Activated T-cell treated with anti-CD3 and anti-CD28 coated beads, Interleukin-2, amount 50 U/mL, for 24 hours (primary cell): ENCODE measurements around the gene GRM1.

Experiments
- DNase-seq: peaks from one replicate; pipeline ENCODE4 v3.0.0-alpha.2; 2020
- H3K27ac Mint-ChIP-seq: 2 replicates; pipeline ENCODE4 v1.8.0; 2020; ENCODE audit warnings: mild to moderate bottlenecking, mixed read lengths
- H3K27me3 Mint-ChIP-seq: 2 replicates; pipeline ENCODE4 v1.8.0; 2020; ENCODE audit warnings: mixed read lengths
- H3K36me3 Mint-ChIP-seq: 2 replicates; pipeline ENCODE4 v1.8.0; 2020; ENCODE audit warnings: low read depth, mixed read lengths
- H3K4me1 Mint-ChIP-seq: 2 replicates; pipeline ENCODE4 v1.8.0; 2020; ENCODE audit warnings: low read depth, mixed read lengths
- H3K4me3 Mint-ChIP-seq: 2 replicates; pipeline ENCODE4 v1.8.0; 2020; ENCODE audit warnings: mild to moderate bottlenecking, moderate library complexity, mixed read lengths
- H3K9me3 Mint-ChIP-seq: 2 replicates; pipeline ENCODE4 v1.8.0; 2020; ENCODE audit warnings: mixed read lengths

Gene GRM1

DNA sequence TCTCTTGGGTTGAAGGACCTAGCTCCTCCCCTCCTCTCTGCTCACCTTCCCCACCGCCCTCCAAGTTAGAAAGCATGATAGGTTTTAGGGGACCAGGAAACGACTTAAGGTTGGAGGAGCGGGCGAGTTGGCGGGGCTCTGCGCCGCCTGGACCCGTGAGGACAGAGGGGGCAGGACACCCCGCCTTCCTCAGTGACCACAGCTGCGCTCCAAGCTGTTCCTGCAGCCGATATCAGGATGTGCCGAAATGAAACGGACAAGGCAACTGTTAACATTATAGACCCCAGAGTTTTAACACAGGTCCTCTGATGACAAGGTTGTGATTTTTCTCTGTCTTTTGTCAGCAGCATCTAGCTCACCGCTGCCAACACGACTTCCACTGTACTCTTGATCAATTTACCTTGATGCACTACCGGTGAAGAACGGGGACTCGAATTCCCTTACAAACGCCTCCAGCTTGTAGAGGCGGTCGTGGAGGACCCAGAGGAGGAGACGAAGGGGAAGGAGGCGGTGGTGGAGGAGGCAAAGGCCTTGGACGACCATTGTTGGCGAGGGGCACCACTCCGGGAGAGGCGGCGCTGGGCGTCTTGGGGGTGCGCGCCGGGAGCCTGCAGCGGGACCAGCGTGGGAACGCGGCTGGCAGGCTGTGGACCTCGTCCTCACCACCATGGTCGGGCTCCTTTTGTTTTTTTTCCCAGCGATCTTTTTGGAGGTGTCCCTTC, at the start of gene GRM1:
Gene GRM1, plus strand, starts transcription at position 212 of the 722 bp plus-strand sequence. Its CDS starts 456 bp downstream, at position 668.
- Mint-ChIP-seq H3K27me3 (peaks cover 71% of the 10 kb centered on the region), H3K9me3 (peaks cover 2% of the 10 kb centered on the region), H3K36me3 (no peaks in the 10 kb centered on the region), H3K4me1 (peaks cover 6% of the 10 kb centered on the region), H3K27ac (no peak within 1 kb of the TSS), H3K4me3 (no peak within 1 kb of the TSS)
- DNase-seq, result no peak

DNA sequence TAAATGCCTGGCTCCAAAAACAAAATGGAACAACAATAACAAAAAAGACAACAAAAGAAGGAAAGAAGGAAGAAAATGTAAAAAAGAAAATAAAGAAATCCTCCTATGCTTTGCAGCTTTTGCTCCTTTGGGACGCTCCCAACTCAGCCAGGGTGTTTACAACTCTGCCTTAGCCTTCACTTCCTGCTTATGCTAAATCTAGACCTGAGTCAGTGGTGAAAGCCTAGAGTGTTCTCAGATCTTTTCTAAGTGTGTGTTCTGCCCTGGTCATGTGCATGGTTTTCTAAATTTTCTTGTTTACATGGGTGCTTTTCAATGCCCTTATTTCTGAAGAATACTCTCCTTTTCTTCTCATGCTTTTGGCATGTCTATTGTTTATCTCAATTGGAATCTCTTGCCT, 19.5 kb upstream of the GRM1 start:
- Mint-ChIP-seq H3K27me3 (no peaks in the 10 kb centered on the region), H3K4me1 (no peaks in the 10 kb centered on the region), H3K9me3 (peaks cover 16% of the 10 kb centered on the region), H3K27ac (no peak overlapping the region), H3K36me3 (no peaks in the 10 kb centered on the region), H3K4me3 (no peak overlapping the region)
- DNase-seq, result no peak

DNA sequence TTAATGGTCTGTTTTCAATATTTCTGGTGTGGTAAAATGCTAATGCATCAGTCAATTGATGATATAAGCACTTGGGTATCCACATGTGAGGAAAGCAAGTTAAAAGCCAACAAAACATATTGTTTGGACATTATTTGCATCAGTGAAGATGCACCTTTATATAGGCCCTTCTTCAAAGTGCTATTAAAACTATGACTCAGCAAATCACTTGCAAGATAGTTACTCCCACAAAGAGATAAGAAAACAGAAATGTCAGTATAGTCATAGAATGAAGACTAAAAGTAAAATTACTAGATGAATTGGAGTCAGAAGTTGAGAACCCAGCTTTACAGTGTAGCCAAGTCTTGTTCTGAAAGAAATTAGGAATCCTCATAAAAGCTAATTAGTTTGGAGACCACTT, 14.6 kb upstream of the GRM1 start:
- Mint-ChIP-seq H3K36me3 (no peaks in the 10 kb centered on the region), H3K27me3 (peaks cover 6% of the 10 kb centered on the region), H3K4me1 (no peaks in the 10 kb centered on the region), H3K9me3 (peaks cover 14% of the 10 kb centered on the region), H3K4me3 (no peak overlapping the region), H3K27ac (no peak overlapping the region)
- no peak for DNase-seq

DNA sequence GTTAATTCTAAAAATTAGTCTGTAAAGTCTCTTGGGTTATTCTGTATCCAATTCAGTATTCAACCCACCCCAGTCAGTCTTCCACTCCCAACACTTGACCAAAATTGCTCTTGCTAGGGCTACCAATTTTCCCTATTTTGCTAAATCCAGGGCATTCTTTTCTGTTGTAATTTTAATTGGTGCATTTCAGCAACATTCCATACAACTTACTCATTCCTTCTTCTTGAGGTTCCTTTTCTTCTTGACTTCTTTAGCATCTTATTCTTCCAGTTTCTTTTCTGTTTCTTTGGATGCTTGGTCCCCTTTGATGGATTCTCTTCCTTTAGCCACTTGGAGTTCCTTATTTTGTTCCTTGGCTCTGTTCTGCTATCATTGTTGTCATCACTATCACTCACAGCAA, 11.2 kb upstream of the GRM1 start:
- Mint-ChIP-seq H3K4me3 (no peak overlapping the region), H3K9me3 (no peaks in the 10 kb centered on the region), H3K27me3 (peaks cover 17% of the 10 kb centered on the region), H3K4me1 (no peaks in the 10 kb centered on the region), H3K27ac (no peak overlapping the region), H3K36me3 (no peaks in the 10 kb centered on the region)
- no peak for DNase-seq

DNA sequence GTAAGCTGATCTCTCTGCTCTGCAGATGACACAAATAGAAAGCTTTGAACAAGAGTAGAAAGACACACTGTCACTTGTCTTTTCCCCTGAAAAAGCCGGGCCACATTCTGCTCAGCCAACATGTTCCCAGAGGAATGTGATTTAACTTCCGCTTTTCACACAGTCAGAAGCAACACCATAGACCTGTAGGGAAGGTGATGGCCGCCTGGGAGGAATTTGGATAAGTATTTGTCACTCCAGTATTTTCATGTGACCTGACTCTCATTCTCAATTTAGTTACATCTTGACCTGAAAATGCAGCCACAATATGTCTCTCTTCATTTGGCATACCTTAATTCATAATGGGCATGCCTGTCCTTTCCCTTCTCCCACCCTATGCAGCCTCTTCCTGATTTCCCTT, 2.0 kb upstream of the GRM1 start:
- no peaks in the 10 kb centered on the region for H3K36me3 Mint-ChIP-seq
- no peak overlapping the region for H3K4me3 Mint-ChIP-seq
- no peak for DNase-seq
- peaks cover 6% of the 10 kb centered on the region for H3K4me1 Mint-ChIP-seq
- H3K27ac Mint-ChIP-seq, result no peak overlapping the region
- H3K27me3 Mint-ChIP-seq, result peaks cover 70% of the 10 kb centered on the region
- peaks cover 2% of the 10 kb centered on the region for H3K9me3 Mint-ChIP-seq

DNA sequence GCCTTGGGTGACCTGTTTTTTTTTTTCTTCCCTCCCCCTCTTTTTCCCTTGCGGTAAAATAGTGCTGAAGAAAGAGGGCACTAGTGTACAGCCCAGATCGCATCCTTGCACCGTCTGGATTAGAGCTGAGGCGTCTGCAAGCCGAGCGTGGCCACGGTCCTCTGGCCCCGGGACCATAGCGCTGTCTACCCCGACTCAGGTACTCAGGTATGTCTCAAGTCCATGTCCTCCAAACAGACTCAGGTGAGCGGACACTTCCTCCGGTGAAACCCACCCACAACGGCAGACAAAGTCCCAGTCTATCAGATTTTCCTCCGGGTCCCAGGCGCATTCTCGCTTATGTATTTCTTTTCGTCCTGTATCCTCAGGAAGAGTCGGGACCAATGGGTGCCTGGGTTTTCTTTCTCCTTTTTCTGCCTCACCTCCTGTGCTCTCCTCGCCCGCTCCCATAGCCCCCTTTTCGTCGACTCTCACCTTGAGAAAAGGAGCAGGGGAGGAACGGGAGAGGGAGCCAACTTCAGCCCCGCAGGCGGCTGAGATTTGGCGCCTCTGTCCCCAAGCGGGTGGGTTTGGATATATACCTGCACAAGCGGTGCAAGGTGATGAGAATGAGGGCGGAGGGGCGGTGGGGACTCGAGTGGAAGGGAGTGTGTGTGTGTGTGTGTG, 1.1 kb upstream of the GRM1 start:
- no peak overlapping the region for H3K4me3 Mint-ChIP-seq

DNA sequence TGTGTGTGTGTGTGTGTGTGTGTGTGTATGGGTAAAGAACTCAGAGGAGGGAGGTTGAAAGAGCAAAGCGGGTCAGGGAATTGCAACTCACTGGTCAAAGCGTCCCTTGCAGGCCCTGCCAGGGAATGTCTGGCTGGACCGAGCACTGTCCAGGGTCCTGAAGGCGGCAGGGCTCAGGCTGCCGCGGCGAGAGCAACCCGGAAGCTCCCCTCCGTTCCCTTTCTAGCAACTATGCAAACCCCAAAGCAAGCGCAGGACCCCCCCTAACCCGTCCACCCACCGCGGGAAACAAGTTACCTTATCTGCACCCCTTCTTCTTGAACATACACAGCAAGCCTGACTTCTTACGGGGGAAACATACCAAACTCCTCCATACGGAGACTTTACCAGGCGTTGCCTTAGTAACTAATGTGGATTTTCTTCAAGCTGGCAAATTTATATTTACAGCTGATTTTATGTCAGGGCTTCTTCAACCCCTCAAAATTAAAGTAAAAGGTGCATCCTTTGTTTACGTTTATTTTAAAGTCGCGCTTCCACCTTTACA, 538 bp upstream of the GRM1 start:
- Mint-ChIP-seq H3K36me3 (no peaks in the 10 kb centered on the region), H3K4me3 (no peak overlapping the region), H3K27me3 (peaks cover 75% of the 10 kb centered on the region), H3K9me3 (peaks cover 2% of the 10 kb centered on the region), H3K27ac (no peak overlapping the region), H3K4me1 (peaks cover 6% of the 10 kb centered on the region)
- peak; percentile 47 for DNase-seq

More for the DNA sequence above, 1.1 kb upstream of the GRM1 start:
- Mint-ChIP-seq H3K4me1 (peaks cover 6% of the 10 kb centered on the region), H3K9me3 (peaks cover 2% of the 10 kb centered on the region), H3K36me3 (no peaks in the 10 kb centered on the region), H3K27ac (no peak overlapping the region), H3K27me3 (peaks cover 78% of the 10 kb centered on the region)
- DNase-seq, result no peak

DNA sequence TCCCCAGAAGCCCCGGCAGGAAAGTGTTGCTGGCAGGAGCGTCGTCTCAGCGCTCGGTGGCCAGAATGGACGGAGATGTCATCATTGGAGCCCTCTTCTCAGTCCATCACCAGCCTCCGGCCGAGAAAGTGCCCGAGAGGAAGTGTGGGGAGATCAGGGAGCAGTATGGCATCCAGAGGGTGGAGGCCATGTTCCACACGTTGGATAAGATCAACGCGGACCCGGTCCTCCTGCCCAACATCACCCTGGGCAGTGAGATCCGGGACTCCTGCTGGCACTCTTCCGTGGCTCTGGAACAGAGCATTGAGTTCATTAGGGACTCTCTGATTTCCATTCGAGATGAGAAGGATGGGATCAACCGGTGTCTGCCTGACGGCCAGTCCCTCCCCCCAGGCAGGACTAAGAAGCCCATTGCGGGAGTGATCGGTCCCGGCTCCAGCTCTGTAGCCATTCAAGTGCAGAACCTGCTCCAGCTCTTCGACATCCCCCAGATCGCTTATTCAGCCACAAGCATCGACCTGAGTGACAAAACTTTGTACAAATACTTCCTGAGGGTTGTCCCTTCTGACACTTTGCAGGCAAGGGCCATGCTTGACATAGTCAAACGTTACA, 817 bp downstream of the GRM1 start:
- Mint-ChIP-seq H3K27ac (no peak overlapping the region), H3K27me3 (peaks cover 70% of the 10 kb centered on the region), H3K9me3 (peaks cover 2% of the 10 kb centered on the region), H3K4me1 (peaks cover 6% of the 10 kb centered on the region), H3K4me3 (no peak overlapping the region), H3K36me3 (no peaks in the 10 kb centered on the region)
- DNase-seq, result no peak

DNA sequence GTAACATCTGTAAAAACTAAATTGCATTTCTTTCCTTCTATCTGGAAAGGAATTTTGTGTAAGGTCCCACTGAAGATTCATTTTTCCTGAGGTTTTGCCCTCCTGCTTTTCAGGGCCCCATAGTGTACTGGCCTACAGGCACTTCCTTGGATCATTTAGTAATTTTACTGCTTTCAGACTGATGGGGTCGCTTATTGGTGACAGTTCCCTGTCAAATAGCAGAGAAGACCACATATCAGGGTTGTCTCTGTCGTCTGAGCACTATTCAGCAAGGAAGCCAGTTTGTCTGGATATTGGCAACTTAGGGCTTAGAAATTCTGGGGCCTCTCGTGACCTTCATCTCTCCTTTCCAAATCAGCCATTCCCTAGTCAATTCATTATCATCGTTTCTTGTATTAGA, 3.5 kb downstream of the GRM1 start:
- no peak overlapping the region for H3K27ac Mint-ChIP-seq
- H3K36me3 Mint-ChIP-seq, result no peaks in the 10 kb centered on the region
- DNase-seq, result no peak
- peaks cover 6% of the 10 kb centered on the region for H3K4me1 Mint-ChIP-seq
- peaks cover 52% of the 10 kb centered on the region for H3K27me3 Mint-ChIP-seq
- peaks cover 2% of the 10 kb centered on the region for H3K9me3 Mint-ChIP-seq
- no peak overlapping the region for H3K4me3 Mint-ChIP-seq

DNA sequence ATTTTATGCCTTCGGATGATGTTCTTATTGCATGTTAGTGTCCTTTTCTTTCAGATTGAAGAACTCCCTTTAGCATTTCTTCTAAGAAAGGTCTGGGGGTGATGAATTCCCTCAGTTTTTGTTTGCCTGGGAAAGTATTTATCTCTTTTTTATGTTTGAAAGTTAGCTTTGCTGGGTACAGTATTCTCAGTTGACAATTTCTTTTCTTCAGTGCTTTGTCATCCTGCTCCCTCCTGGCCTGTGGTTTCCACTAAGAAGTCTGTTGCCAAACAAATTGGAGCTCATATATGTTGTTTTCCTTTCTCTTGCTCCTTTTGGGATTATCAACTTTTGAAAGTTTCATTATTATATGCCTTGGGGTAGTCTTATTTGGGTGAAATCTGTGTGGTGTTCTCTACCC, 11.5 kb downstream of the GRM1 start:
- H3K27me3 Mint-ChIP-seq, result no peaks in the 10 kb centered on the region
- no peaks in the 10 kb centered on the region for H3K4me1 Mint-ChIP-seq
- no peaks in the 10 kb centered on the region for H3K36me3 Mint-ChIP-seq
- no peak overlapping the region for H3K27ac Mint-ChIP-seq
- DNase-seq, result no peak
- no peak overlapping the region for H3K4me3 Mint-ChIP-seq
- H3K9me3 Mint-ChIP-seq, result peaks cover 21% of the 10 kb centered on the region

DNA sequence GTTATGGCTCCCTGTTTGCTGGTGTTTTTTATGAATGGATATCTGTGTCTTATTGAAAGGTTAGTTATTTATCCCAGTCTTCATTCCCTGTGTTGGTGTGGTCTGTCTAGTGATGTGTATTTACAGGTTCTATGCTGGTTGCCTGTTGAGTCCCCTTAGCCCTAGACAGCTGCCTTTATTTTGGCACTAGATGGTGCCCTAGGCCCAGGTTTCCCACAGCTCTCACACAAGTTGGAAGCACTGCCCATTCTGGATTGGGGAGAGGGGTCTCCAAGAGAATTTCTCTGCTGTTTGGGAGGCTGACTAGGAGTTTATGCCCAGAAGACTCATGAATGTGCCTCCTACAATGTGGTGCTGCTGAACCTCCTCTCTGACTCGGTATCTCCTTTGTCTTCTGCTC, 12.4 kb downstream of the GRM1 start:
- DNase-seq, result no peak
- Mint-ChIP-seq H3K27ac (no peak overlapping the region), H3K4me3 (no peak overlapping the region), H3K9me3 (peaks cover 21% of the 10 kb centered on the region), H3K27me3 (peaks cover 3% of the 10 kb centered on the region), H3K4me1 (no peaks in the 10 kb centered on the region), H3K36me3 (no peaks in the 10 kb centered on the region)

DNA sequence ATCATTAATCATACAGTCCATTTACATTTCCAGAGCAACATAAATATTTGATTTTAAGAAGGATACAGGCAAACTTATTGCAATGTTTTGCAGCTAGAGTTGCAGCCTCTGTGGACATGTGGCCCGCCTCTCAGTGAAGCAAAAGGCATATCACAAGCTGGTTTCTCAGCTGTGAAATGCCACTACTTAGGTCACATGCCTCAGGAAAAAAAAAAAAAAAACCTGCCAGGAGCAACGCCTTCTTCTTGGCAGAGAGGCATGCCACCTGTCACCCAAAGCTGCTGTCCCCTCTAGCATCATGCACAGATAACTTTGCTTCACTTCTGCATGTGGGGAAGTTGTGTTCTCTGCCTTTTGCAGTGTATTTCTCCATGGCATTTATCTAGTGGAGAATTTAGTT, 18.5 kb downstream of the GRM1 start:
- no peaks in the 10 kb centered on the region for H3K36me3 Mint-ChIP-seq
- no peak for DNase-seq
- H3K9me3 Mint-ChIP-seq, result no peaks in the 10 kb centered on the region
- H3K4me3 Mint-ChIP-seq, result no peak overlapping the region
- peaks cover 5% of the 10 kb centered on the region for H3K27me3 Mint-ChIP-seq
- no peak overlapping the region for H3K27ac Mint-ChIP-seq
- H3K4me1 Mint-ChIP-seq, result no peaks in the 10 kb centered on the region

DNA sequence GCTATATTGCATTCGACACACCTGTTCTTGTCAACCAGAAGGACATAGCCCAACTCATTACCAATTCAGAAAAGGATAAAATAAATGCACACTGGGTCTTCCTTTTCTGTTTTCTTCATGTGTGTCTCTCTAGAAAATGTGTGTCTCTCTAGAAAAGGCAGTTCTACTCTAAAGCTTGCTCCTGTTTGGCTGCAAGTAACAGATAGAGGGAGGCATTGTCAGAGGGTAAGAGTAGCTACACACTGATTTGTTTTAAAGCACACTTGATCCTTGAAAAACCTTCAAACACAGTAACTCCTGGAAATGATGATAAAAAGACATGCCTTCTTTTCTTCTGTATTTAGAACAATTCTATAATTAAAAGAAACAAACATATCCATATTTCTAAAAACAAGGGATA, 21.3 kb downstream of the GRM1 start:
- Mint-ChIP-seq H3K9me3 (no peaks in the 10 kb centered on the region), H3K27me3 (peaks cover 7% of the 10 kb centered on the region), H3K36me3 (no peaks in the 10 kb centered on the region), H3K4me1 (no peaks in the 10 kb centered on the region), H3K27ac (no peak overlapping the region), H3K4me3 (no peak overlapping the region)
- no peak for DNase-seq

DNA sequence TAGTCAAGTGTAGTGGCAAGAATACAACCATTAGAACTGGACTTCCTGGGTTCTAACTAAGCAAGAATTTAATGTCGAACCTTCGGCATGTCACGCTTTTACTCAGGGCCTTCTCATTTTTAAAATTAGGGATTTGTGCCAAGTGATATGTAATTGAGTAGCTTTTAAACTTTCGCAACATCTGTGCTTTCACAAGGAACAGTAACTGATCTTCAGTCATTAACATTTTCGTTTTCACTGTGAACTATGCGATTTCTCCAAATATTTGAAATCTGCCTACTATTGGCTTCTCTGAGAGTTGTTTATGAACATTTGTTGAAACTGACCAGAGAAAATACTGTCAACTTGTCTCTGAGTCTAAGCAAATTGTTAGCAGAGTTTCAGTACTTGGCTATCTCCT, 27.6 kb downstream of the GRM1 start:
- H3K27ac Mint-ChIP-seq, result no peak overlapping the region
- DNase-seq, result no peak
- no peaks in the 10 kb centered on the region for H3K4me1 Mint-ChIP-seq
- H3K36me3 Mint-ChIP-seq, result no peaks in the 10 kb centered on the region
- H3K9me3 Mint-ChIP-seq, result no peaks in the 10 kb centered on the region
- H3K4me3 Mint-ChIP-seq, result no peak overlapping the region
- H3K27me3 Mint-ChIP-seq, result peaks cover 3% of the 10 kb centered on the region

DNA sequence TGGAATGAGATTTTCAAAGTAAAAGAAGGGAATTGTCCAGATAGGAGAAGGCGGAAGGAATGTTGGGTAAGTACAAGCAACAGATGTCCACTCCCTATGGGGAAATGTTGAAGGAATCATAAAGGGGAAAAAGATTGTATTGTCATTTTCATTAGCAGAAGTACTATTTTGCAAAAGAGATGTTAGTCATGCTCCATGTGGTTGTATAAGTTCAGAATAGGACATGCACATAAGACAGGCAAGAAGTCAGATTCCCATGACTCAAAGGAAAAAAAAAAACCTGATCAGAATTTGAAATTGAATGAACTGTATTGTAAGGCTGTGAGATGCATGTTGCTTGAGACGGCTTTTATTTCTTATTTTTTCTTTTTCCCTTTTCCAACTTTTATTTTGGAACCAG, 36.8 kb downstream of the GRM1 start:
- H3K4me1 Mint-ChIP-seq, result no peaks in the 10 kb centered on the region
- no peak overlapping the region for H3K4me3 Mint-ChIP-seq
- no peaks in the 10 kb centered on the region for H3K9me3 Mint-ChIP-seq
- H3K27ac Mint-ChIP-seq, result no peak overlapping the region
- H3K36me3 Mint-ChIP-seq, result no peaks in the 10 kb centered on the region
- H3K27me3 Mint-ChIP-seq, result peaks cover 10% of the 10 kb centered on the region
- DNase-seq, result no peak
